HG03108 (cell line): Measurements from ENCODE around the gene MCUR1.
"Not testable (repeated sequence)": the region's sequence is repeated elsewhere in the genome, so short reads cannot be mapped to it uniquely, and the experiment has no call there.

Experiments used
- ATAC-seq: cut with Tn5 transposase; IDR thresholded peaks from one replicate; pipeline ENCODE4 v1.9.1; 2021; ENCODE audit warnings: moderate library complexity; ENCODE audit not compliant: unreplicated experiment

Gene MCUR1

GRCh38 chr6:13814176-13814937 is at the start of gene MCUR1:
Gene MCUR1, minus strand, starts transcription at chr6:13814557. Its CDS starts 128 bp downstream, at chr6:13814429.
- peak; percentile 72 for ATAC-seq

DNA sequence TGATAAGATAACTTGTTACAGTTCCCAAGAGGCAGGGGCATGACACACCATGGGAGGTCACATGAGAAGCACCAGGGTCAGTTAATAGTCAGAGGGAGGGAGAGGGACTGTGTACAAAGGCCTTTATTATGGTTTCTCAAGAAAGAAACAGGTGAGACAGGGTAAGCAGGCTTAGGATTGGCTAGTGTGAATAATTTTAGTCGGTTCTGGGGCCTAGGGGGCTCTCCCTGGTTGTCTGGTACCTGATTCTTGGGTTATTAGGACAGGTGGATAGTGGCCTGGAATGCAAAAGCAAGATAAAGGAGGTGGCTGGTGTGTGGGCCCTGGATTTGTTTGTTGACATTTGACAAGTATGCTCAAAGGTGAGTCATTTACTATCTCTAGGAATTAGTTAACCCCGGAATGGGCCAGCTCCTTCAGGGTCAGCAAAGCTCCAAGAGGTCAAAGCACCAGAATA is 49.4 kb upstream of the MCUR1 start:
- no peak for ATAC-seq

GRCh38 chr6:13860556-13861185 is 46.3 kb upstream of the MCUR1 start:
- not testable (repeated sequence) for ATAC-seq

DNA sequence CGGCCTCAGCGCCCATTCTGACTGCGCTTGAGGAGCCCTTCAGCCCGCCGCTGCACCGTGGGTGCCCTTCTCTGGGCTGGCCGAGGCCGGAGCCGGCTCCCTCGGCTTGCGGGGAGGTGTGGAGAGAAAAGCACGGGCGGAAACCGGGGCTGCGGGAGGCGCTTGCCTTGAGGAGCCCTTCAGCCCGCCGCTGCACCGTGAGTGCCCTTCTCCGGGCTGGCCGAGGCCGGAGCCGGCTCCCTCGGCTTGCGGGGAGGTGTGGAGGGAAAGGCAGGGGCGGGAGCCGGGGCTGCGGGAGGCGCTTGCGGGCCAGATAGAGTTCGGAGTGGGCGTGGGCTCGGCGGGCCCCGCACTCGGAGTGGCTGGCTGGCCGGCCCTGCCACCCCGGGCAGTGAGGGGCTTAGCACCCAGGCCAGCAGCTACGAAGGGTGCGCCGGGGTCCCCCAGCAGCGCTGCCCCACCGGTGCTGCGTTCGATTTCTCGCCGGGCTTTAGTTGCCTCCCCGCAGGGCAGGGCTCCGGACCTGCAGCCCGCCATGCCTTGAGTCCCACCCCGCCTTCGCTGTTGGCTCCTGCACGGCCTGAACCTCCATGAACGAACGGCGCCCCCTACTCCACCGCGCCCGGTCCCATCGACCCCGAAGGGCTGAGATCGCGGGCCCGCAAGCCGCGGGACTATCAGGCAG is 45.7 kb upstream of the MCUR1 start:
- ATAC-seq = no peak

DNA sequence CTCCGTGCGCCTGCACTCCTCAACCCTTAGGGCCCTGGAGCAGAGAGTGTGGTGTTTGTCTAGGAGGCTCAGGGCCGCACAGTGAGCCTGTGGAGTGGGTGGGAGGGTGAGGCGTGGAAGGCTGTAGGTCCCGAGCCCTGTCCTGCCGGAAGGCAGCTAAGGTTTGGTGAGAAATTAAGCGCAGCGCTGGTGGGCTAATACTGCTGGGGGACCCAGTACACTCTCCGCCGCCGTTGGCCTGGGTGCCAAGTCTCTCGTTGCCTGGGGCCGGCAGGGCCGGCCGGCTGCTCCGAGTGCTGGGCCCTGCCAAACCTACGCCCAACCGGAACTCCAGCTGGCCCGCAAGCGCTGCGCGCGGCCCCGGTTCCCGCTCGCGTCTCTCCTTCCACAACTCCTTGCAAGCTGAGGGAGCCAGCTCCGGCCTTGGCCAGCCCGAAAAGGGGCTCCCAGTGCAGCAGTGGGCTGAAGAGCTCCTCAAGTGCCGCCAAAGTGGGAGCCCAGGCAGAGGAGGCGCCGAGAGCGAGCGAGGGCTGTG is 40.4 kb upstream of the MCUR1 start:
- ATAC-seq = no peak

DNA sequence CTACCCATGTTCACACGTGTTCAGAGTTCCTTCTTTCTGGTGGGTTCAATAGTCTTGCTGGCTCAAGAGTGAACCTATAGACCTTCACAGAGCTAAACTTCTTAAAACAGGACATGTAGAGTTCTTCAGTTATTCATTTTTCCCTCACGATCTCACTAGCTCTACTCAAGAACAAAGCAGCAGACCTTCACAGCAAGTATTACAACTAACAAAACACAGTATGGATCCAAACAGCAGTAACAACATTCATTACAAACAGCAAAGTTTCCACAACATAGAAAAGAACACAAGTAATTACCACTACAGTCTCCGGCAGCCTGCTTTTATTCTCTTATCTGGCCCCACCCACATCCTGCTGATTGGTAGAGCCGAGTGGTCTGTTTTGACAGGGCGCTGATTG is 39.5 kb upstream of the MCUR1 start:
- ATAC-seq = no peak

DNA sequence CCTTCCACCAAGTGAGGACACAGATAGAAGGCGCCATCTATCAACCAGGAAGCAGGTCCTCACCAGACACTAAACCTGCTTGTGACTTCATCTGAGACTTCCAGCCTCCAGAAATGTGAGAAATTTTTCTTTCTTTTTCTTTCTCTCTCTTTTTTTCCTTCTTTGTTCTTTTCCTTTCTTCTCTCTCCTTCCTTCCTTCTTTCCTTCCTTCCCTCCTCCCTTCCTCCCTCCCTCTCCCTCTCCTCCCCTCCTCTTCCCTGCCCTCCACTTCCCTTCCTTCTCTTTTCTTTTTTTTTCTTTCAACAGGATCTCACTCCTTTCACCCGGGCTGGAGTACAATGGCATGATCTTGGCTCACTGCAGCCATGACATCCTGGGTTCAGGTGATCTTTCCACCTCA is 37.4 kb upstream of the MCUR1 start:
- no peak for ATAC-seq

- ATAC-seq = no peak
Measured at GRCh38 chr6:13851330-13851729, 37.0 kb upstream of the MCUR1 start.

GRCh38 chr6:13850690-13851089 is 36.3 kb upstream of the MCUR1 start:
- ATAC-seq = not testable (repeated sequence)

DNA sequence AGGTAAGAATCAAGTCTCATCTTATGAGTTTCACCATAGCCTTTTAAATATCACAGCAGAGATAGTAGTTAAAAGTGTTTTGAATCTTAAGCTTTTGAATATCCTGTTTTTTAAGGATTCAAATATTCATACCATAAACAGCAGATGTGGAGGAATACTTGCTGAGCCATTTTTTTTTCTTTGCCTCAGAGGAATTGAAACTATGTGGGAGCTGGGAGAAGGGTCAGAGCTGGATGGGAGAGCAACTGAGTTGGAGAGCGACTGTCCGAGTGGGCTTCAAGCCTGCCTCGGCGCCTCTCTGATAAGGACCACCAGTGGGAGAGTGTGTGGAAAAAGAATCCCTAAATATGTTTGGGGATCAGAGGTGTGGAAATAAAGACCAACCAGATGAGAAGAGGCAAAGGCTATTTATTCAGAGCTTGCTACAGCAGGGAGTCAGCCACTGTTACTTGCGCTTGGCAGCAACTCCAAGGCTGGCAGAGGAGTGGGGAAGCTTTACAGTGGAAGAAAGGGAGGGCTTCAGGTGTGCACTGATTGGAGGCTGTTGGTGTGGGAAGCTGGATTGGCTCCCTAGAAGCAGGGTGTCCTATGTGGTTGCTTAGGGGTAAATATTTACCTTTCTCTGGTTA is 34.3 kb upstream of the MCUR1 start:
- no peak for ATAC-seq

- ATAC-seq = no peak
Measured at GRCh38 chr6:13847326-13848050, 33.1 kb upstream of the MCUR1 start.

DNA sequence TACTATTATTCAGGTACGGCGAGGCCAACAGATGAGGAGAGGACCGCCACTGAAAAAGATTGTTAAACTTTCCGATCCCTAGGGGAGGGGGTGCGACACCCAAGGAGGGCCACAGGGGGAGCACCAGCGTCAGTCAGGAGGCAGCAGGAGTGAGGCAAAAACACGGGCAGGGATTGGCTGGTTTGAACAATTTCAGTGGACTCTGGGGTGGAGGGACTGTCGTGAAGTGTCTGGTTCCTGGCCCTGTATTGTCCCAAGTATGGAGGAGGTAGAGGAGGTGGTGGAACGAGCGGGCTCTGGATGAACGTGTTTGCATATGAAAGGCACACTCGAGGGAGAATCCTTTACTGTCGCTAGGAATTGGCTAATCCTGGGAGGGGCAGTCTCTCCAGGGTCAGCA is 32.5 kb upstream of the MCUR1 start:
- no peak for ATAC-seq

DNA sequence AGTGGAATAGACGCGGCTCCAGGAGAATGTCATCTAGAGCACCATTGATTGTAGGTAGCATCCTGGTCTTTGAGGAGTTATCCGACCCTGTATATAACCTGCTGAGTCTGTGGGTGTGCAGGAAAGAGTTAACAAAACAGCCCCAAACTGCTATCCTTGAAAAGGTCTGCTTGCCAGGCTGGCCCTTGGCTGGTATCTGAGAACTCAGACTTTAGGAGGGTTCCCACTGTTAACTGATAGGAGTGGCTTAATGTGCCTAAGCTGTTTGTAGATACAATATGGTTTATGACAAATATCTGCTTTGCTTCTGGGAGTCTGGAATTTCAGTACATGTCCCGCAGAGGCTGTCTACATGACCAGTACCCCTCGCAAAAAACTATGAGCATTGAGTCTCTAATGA is 27.6 kb upstream of the MCUR1 start:
- ATAC-seq = no peak

DNA sequence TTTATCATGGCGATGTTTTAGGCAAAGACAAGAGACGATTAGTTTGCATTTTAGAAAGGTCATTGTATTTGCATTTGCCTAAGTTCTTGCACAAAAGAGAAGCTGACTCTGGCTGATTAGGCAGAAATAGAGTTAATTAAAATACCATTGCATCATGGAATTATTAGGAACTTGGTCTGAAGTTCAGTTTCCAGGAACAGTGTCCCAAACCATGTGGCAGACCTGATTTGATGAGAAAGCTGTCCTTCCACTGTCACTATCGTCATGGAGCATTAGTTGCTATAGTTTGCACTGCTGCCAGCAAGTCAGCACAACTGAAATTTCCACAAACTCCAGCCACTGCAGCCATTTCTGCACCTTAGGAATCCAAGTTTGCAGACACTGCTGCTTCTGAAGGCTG is 24.3 kb upstream of the MCUR1 start:
- ATAC-seq = no peak

DNA sequence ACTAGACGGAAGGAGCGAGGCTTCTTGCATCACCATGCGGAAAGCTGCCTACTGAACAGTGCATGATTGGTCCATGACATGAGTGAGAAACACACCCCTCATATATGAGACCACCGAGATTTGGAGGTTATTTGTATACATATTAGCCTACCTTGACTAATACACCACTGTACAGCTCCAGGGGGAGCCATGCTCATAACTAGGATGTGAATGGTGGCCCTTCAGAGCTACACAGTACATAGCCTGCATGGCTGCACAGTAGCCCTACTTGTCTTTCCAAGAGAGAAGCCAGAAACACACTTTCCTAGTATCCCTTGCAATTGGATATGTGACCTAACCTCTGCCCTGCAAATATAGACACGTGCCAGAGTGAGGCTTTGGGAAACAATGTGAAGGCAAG is 21.8 kb upstream of the MCUR1 start:
- no peak for ATAC-seq

DNA sequence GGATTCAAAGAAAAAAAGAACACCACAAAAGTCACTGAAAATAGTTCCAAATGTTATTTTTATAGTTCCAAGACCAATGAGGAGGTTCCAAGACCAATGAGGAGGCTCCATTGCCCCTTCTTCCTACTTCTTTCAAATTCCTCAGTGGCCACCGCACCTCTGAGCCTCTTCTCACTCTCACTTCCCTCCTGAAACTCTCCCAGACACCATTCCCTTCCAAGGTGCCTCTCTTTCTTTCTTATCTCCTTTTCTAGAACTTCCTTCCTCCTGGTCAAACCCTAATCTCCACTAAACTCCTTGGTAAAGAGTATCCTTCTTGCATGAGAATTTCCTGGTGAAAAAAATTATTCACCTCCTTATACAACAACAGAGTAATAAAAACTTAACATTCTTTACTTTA is 20.4 kb upstream of the MCUR1 start:
- no peak for ATAC-seq

GRCh38 chr6:13834018-13834417 is 19.7 kb upstream of the MCUR1 start:
- ATAC-seq = not testable (repeated sequence)

DNA sequence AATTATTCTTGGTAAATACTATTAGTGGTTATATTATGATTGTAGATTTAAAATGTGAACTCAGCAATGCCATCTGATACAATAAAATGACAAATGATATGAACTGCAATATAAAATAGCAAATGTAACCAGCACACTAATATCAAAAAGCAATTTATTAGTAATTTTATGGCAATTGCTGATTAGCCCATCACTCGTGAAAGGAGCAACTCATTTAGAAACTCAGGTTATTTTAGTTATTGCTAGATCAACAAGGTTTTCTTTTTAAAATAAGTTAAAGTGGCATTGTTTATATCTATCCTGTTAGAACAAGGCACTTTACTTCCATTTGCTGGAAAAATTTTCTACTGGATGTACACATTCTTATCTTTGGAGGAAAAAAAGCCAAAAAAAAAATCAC is 18.4 kb upstream of the MCUR1 start:
- no peak for ATAC-seq

- ATAC-seq = no peak
Measured at GRCh38 chr6:13831615-13832014, 17.3 kb upstream of the MCUR1 start.

GRCh38 chr6:13830803-13831202 is 16.4 kb upstream of the MCUR1 start:
- no peak for ATAC-seq

GRCh38 chr6:13829419-13829818 is 15.1 kb upstream of the MCUR1 start:
- ATAC-seq = not testable (repeated sequence)
